PC-3 (cell line): Measurements from ENCODE around the gene ZNF407. TPM values are rescaled to one million over a fixed set of nuclear protein-coding genes. Genes with fewer than 3 reads are reported as not detected.

Experiments
- ATAC-seq: fragments of 200-7000 bp; cut with Tn5 transposase; 2 replicates; pipeline ENCODE4 v1.9.1; 2020; ENCODE audit warnings: mild to moderate bottlenecking, moderate library complexity
- BruUV-seq: library from RNA; stranded (reverse); fragments of 400-500 nt; replicated peaks from 2 replicates; lab custom pipeline; 2021; lab: Mats Ljungman, UMichigan
- CTCF ChIA-PET: fragments of 300-600 bp; sonication (Branson Sonifier 250); formaldehyde crosslinking; loops from one replicate; lab custom pipeline; 2022; ENCODE audit warnings: antibody characterized with exemption; lab: Charles Lee
- POLR2A ChIA-PET: fragments of 300-600 bp; sonication (Branson Sonifier 250); formaldehyde crosslinking; loops from one replicate; lab custom pipeline; 2022; ENCODE audit warnings: antibody characterized with exemption; ENCODE audit not compliant: unreplicated experiment; lab: Charles Lee
- DNase-seq: peaks from one replicate; pipeline ENCODE4 v3.0.0-alpha.2; 2015
- H2AFZ ChIP-seq: fragments of 300-600 bp; sonication (generic); 2 replicates; pipeline ENCODE4 v1.6.0; 2016; ENCODE audit warnings: antibody characterized with exemption, low read length
- H3F3A ChIP-seq: fragments of 300-600 bp; sonication (generic); one replicate; pipeline ENCODE4 v1.6.0; 2017; ENCODE audit warnings: antibody characterized with exemption, low read length, control low read depth, mild to moderate bottlenecking; ENCODE audit not compliant: unreplicated experiment
- H3K27ac ChIP-seq: fragments of 300-600 bp; sonication (generic); 2 replicates; pipeline ENCODE4 v1.5.1; 2016; ENCODE audit warnings: mild to moderate bottlenecking, low read length
- H3K27me3 ChIP-seq: fragments of 300-600 bp; sonication (generic); 2 replicates; pipeline ENCODE4 v1.6.1; 2016; ENCODE audit warnings: low read length, mixed read lengths
- H3K36me3 ChIP-seq: fragments of 300-600 bp; sonication (generic); 2 replicates; pipeline ENCODE4 v1.6.1; 2016; ENCODE audit warnings: low read depth, mixed run types, low read length, mixed read lengths
- H3K4me1 ChIP-seq: fragments of 300-600 bp; sonication (generic); 2 replicates; pipeline ENCODE4 v1.5.1; 2016; ENCODE audit warnings: low read length; ENCODE audit not compliant: insufficient read depth
- H3K4me2 ChIP-seq: fragments of 300-600 bp; sonication (generic); 2 replicates; pipeline ENCODE4 v1.6.0; 2016; ENCODE audit warnings: low read length
- H3K4me3 ChIP-seq: fragments of 300-600 bp; sonication (generic); 2 replicates; pipeline ENCODE4 v1.5.1; 2016; ENCODE audit warnings: mild to moderate bottlenecking, low read length, mixed read lengths
- H3K79me2 ChIP-seq: fragments of 300-600 bp; sonication (generic); 2 replicates; pipeline ENCODE4 v1.6.1; 2017; ENCODE audit warnings: low read length, mixed read lengths
- H3K9ac ChIP-seq: fragments of 300-600 bp; sonication (generic); 2 replicates; pipeline ENCODE4 v1.6.0; 2016; ENCODE audit warnings: mild to moderate bottlenecking, low read length
- H3K9me2 ChIP-seq: fragments of 300-600 bp; sonication (generic); replicated peaks from 2 replicates; pipeline ENCODE4 v1.6.1; 2016; ENCODE audit warnings: mixed run types, low read length, mixed read lengths
- H3K9me3 ChIP-seq: fragments of 300-600 bp; sonication (generic); 2 replicates; pipeline ENCODE4 v1.6.1; 2016; ENCODE audit warnings: low read length, mixed read lengths
- H4K20me1 ChIP-seq: fragments of 300-600 bp; sonication (generic); 2 replicates; pipeline ENCODE4 v1.6.1; 2016; ENCODE audit warnings: low read length, mixed read lengths
- EZH2 ChIP-seq: fragments of 300-600 bp; sonication (generic); IDR thresholded peaks from one replicate; pipeline ENCODE4 v1.6.1; 2017; ENCODE audit warnings: antibody characterized with exemption, mild to moderate bottlenecking, low read length; ENCODE audit not compliant: unreplicated experiment
- EZH2phosphoT487 ChIP-seq: fragments of 300-600 bp; sonication (generic); IDR thresholded peaks from 2 replicates; pipeline ENCODE4 v1.6.1; 2018; ENCODE audit warnings: mild to moderate bottlenecking, antibody characterized with exemption, low read length, borderline replicate concordance
- intact Hi-C: fragments of 100-400 bp; cut with micrococcal nuclease; formaldehyde crosslinking; loops from 2 replicates; pipeline ENCODE4 v1.9.0; 2023
- total RNA-seq: library from RNA; depleted of rRNA; stranded (reverse); fragments of >200 nt; gene quantifications from 2 replicates; pipeline ENCODE4 v1.2.3, GENCODE V29; 2014
- TF ChIP-seq, protein P1 (sequence below): fragments of 300-600 bp; sonication (generic); conservative IDR thresholded peaks from 2 replicates; pipeline ENCODE4 v1.5.1; 2017; ENCODE audit warnings: antibody characterized with exemption, low read depth, mild to moderate bottlenecking, low read length

Gene ZNF407
- total RNA-seq, 1 experiment from 2014 or later, result 9.3 TPM

DNA sequence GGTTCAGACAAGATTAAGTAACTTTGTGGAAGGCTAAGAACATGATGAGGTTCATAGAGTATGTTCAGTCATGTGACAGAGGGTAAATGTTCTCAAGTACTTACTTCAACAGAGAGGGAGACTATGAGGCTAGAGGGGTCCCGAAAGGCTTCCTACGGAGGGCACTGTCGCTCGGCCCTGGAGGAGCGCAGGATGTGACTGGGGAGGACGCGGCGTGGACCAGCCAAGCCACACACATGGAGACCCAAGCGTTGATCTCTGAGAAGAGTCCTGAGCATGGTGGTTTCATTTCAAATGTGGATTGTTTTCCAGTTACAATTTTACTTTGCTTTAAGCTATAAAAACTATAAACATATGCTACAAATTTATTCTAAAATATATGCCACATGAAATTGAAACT is 383.8 kb downstream of the ZNF407 start:
- Histone ChIP-seq H3K9ac (no peak overlapping the region), H3K4me1 (no peaks in the 10 kb centered on the region), H3K79me2 (no peaks in the 10 kb centered on the region), H3K27ac (no peak overlapping the region), H3K4me3 (no peak overlapping the region), H3K36me3 (no peaks in the 10 kb centered on the region), H3K9me3 (no peaks in the 10 kb centered on the region), H3F3A (no peaks in the 10 kb centered on the region), H2AFZ (no peak overlapping the region), H4K20me1 (no peaks in the 10 kb centered on the region), H3K4me2 (no peak overlapping the region), H3K9me2 (no peaks in the 10 kb centered on the region), H3K27me3 (no peaks in the 10 kb centered on the region)
- no peak for DNase-seq
- TF ChIP-seq, protein P1, sequence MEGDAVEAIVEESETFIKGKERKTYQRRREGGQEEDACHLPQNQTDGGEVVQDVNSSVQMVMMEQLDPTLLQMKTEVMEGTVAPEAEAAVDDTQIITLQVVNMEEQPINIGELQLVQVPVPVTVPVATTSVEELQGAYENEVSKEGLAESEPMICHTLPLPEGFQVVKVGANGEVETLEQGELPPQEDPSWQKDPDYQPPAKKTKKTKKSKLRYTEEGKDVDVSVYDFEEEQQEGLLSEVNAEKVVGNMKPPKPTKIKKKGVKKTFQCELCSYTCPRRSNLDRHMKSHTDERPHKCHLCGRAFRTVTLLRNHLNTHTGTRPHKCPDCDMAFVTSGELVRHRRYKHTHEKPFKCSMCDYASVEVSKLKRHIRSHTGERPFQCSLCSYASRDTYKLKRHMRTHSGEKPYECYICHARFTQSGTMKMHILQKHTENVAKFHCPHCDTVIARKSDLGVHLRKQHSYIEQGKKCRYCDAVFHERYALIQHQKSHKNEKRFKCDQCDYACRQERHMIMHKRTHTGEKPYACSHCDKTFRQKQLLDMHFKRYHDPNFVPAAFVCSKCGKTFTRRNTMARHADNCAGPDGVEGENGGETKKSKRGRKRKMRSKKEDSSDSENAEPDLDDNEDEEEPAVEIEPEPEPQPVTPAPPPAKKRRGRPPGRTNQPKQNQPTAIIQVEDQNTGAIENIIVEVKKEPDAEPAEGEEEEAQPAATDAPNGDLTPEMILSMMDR, result no peak
- TF ChIP-seq EZH2phosphoT487, result no peak
- no peak for TF ChIP-seq EZH2
- POLR2A ChIA-PET, result no interaction called here
- intact Hi-C loops, result no loop called here
- no TSS peak for BruUV-seq
- CTCF ChIA-PET, result no interaction called here
- ATAC-seq, result no peak

DNA sequence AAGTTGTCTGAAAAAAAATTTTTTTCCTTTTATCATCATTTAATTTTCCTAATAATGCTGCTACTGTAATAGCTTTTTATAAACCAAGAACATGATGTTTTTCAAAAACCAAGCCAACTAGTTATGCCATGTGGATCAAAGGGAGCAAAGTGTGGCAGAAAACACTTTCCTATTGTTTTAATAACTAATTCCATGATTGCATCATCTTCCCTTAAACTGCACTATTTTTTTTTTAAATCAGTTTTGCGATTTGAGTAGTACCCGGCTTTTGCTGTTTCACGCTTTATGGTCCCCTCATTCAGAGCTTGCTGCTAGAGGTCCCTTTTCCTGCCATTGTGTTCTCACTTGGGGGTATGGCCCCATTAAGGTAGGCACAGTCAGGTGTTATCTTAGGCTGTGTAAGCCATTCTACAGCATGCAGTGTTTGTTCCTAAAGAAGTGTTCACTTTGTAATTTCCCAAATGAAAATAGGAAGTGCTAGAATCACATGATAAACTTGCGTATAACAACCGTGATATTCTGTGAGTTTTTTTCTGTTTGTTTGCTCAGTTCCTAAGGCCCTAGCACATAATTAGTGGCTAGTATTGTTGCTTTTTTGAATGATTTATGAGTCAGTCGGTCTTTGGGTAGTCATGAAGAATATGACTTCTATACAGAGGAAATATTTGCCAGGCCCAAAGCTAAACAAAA is 385.4 kb downstream of the ZNF407 start:
- no peaks in the 10 kb centered on the region for H3K4me1 ChIP-seq
- CTCF ChIA-PET, result no interaction called here
- no peaks in the 10 kb centered on the region for H3K79me2 ChIP-seq
- no TSS peak for BruUV-seq
- H4K20me1 ChIP-seq, result no peaks in the 10 kb centered on the region
- no peak overlapping the region for H3K27ac ChIP-seq
- H3K27me3 ChIP-seq, result no peaks in the 10 kb centered on the region
- no peaks in the 10 kb centered on the region for H3K9me3 ChIP-seq
- H3K4me3 ChIP-seq, result no peak overlapping the region
- TF ChIP-seq EZH2phosphoT487, result no peak
- TF ChIP-seq, protein P1, result no peak
- TF ChIP-seq EZH2, result no peak
- H3F3A ChIP-seq, result no peaks in the 10 kb centered on the region
- H3K9me2 ChIP-seq, result no peaks in the 10 kb centered on the region
- no peak overlapping the region for H2AFZ ChIP-seq
- POLR2A ChIA-PET, result interaction anchor here (0.6 kb wide), 1 partner anchor 59 kb away, joined by 7 read pairs; no protein-coding TSS in a partner anchor
- H3K36me3 ChIP-seq, result no peaks in the 10 kb centered on the region
- intact Hi-C loops, result no loop called here
- H3K9ac ChIP-seq, result no peak overlapping the region
- no peak for DNase-seq
- no peak for ATAC-seq
- no peak overlapping the region for H3K4me2 ChIP-seq

GRCh38 chr18:74989134-74989533 is 391.5 kb downstream of the ZNF407 start:
- Histone ChIP-seq H3K36me3 (no peaks in the 10 kb centered on the region), H3K9me3 (no peaks in the 10 kb centered on the region), H3K27me3 (no peaks in the 10 kb centered on the region), H3K4me2 (no peak overlapping the region), H3K4me1 (no peaks in the 10 kb centered on the region), H3K79me2 (no peaks in the 10 kb centered on the region), H4K20me1 (no peaks in the 10 kb centered on the region), H3F3A (no peaks in the 10 kb centered on the region), H2AFZ (no peak overlapping the region), H3K9ac (no peak overlapping the region), H3K4me3 (no peak overlapping the region), H3K27ac (no peak overlapping the region), H3K9me2 (no peaks in the 10 kb centered on the region)
- CTCF ChIA-PET, result no interaction called here
- TF ChIP-seq EZH2phosphoT487, result no peak
- TF ChIP-seq, protein P1, result no peak
- no peak for TF ChIP-seq EZH2
- POLR2A ChIA-PET, result no interaction called here
- ATAC-seq, result no peak
- no TSS peak for BruUV-seq
- DNase-seq, result no peak
- intact Hi-C loops, result no loop called here
